A673 (cell line): Measurements from ENCODE around the gene FSTL4.

Source experiments
- CTCF ChIP-seq: fragments of 300-800, 200-600 bp; sonication (generic); conservative IDR thresholded peaks from 2 replicates; pipeline ENCODE4 v1.5.1; 2017; ENCODE audit warnings: low read depth, mild to moderate bottlenecking, antibody characterized with exemption, low read length, moderate library complexity, mixed read lengths
- EZH2 ChIP-seq: fragments of 200-600 bp; sonication (generic); IDR thresholded peaks from 2 replicates; pipeline ENCODE4 v1.6.1; 2017; ENCODE audit warnings: borderline replicate concordance, low read depth, mild to moderate bottlenecking, mixed read lengths, antibody characterized with exemption, low read length; ENCODE audit not compliant: poor library complexity, severe bottlenecking

- TF ChIP-seq CTCF (no peak), EZH2 (no peak)
Measured at GRCh38 chr5:133341915-133342710, 270.2 kb downstream of the FSTL4 start.
